Measurements from ENCODE around the gene SH3PXD2A. TPM values are rescaled to one million over a fixed set of nuclear protein-coding genes. Genes with fewer than 3 reads are reported as not detected.
A peak's percentile ranks its signal among the peaks of the same experiment; 100 is the strongest.

Gene SH3PXD2A
- total and polyA plus RNA-seq, 9 of the 15 experiments (the other 6 are each of a cell fraction or from before 2014, with no cell fraction given) = 0.41 to 9.3 (median 2.5) TPM

GRCh38 chr10:103688491-103688890 lies 166.9 kb downstream of the SH3PXD2A start (continued):
- TF ChIP-seq, protein P1, sequence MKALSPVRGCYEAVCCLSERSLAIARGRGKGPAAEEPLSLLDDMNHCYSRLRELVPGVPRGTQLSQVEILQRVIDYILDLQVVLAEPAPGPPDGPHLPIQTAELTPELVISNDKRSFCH (CRISPR knock-in tag; IDR thresholded peaks at IDR 0.05) = no peak
- TF ChIP-seq, protein P1 (tag; IDR thresholded peaks at IDR 0.05) = no peak
- no peak for TF ChIP-seq ETV1 (tag; conservative IDR thresholded peaks at IDR 0.05; ENCODE audit: low read depth)

GRCh38 chr10:103687718-103688117 lies 167.7 kb downstream of the SH3PXD2A start:
- in situ Hi-C loops (cut with MboI) (loop anchor here (5.0 kb wide), 1 partner anchor 85 kb away; no protein-coding TSS in a partner anchor), intact Hi-C loops (cut with micrococcal nuclease) (no loop called here)
- POLR2A ChIA-PET = no interaction called here
- WGBS (ENCODE audit: insufficient coverage, low coverage, missing lambda C conversion rate) = 79% methylated on average over 5 of the region's 5 CpGs
- no peak overlapping the region for H3K9ac ChIP-seq (ENCODE audit: insufficient read depth in 1 of 2, low read depth in 2 of 2, low read length in 2 of 2)
- no TSS peak for BruUV-seq (replicated peaks)
- H4K20me1 ChIP-seq (replicated peaks; ENCODE audit: control insufficient read depth, insufficient read depth, low read length) = no peaks in the 10 kb centered on the region; the same call in 1 of the 2 replicates
- H3K4me2 ChIP-seq (ENCODE audit: insufficient read depth, low read length) = no peak overlapping the region
- FAIRE-seq (no peak), DNase-seq (ENCODE audit: extremely low read depth in 1 of 4, low spot score in 3 of 4) (no peak), ATAC-seq (no peak)
- no peak overlapping the region for H2AFZ ChIP-seq (ENCODE audit: low read depth, low read length)
- H3K4me3 ChIP-seq = no peak overlapping the region
- no peaks in the 10 kb centered on the region for H3K27me3 ChIP-seq (ENCODE audit: control insufficient read depth in 2 of 2, insufficient read depth in 2 of 2, low read length in 2 of 2)
- H3K4me1 ChIP-seq (replicated peaks in 1 of 2; ENCODE audit: control insufficient read depth in 2 of 2, insufficient read depth in 2 of 2, low read length in 2 of 2) = peaks cover 20 to 26% of the 10 kb centered on the region in 2 experiments; a peak in 4 of 5 replicates
- CTCF ChIA-PET (ENCODE audit: low intra/inter-chr PET ratio) = no interaction called here
- no peaks in the 10 kb centered on the region for H3K9me3 ChIP-seq (replicated peaks; ENCODE audit: control insufficient read depth, insufficient read depth, low read depth, low read length)
- TF ChIP-seq, protein P2, sequence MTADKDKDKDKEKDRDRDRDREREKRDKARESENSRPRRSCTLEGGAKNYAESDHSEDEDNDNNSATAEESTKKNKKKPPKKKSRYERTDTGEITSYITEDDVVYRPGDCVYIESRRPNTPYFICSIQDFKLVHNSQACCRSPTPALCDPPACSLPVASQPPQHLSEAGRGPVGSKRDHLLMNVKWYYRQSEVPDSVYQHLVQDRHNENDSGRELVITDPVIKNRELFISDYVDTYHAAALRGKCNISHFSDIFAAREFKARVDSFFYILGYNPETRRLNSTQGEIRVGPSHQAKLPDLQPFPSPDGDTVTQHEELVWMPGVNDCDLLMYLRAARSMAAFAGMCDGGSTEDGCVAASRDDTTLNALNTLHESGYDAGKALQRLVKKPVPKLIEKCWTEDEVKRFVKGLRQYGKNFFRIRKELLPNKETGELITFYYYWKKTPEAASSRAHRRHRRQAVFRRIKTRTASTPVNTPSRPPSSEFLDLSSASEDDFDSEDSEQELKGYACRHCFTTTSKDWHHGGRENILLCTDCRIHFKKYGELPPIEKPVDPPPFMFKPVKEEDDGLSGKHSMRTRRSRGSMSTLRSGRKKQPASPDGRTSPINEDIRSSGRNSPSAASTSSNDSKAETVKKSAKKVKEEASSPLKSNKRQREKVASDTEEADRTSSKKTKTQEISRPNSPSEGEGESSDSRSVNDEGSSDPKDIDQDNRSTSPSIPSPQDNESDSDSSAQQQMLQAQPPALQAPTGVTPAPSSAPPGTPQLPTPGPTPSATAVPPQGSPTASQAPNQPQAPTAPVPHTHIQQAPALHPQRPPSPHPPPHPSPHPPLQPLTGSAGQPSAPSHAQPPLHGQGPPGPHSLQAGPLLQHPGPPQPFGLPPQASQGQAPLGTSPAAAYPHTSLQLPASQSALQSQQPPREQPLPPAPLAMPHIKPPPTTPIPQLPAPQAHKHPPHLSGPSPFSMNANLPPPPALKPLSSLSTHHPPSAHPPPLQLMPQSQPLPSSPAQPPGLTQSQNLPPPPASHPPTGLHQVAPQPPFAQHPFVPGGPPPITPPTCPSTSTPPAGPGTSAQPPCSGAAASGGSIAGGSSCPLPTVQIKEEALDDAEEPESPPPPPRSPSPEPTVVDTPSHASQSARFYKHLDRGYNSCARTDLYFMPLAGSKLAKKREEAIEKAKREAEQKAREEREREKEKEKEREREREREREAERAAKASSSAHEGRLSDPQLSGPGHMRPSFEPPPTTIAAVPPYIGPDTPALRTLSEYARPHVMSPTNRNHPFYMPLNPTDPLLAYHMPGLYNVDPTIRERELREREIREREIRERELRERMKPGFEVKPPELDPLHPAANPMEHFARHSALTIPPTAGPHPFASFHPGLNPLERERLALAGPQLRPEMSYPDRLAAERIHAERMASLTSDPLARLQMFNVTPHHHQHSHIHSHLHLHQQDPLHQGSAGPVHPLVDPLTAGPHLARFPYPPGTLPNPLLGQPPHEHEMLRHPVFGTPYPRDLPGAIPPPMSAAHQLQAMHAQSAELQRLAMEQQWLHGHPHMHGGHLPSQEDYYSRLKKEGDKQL (CRISPR knock-in tag; IDR thresholded peaks at IDR 0.05; ENCODE audit: borderline replicate concordance) = no peak
- TF ChIP-seq RBM25 (IDR thresholded peaks at IDR 0.05; ENCODE audit: low read depth, low read length, severe bottlenecking) (peak; percentile 73), BCOR (IDR thresholded peaks at IDR 0.05) (0 out of 2 replicates have a peak, but pooled peaks have one; percentile 26), ZNF3 (CRISPR knock-in tag; IDR thresholded peaks at IDR 0.05) (peak; percentile 73; the same call in 1 of the 2 replicates)
- H3K9me1 ChIP-seq (ENCODE audit: control insufficient read depth, insufficient read depth, low read length) = no peaks in the 10 kb centered on the region
- H3K79me2 ChIP-seq (ENCODE audit: control insufficient read depth, insufficient read depth, low read length) = no peaks in the 10 kb centered on the region; the same call in 2 of the 3 replicates
- H3K36me3 ChIP-seq (ENCODE audit: control insufficient read depth, insufficient read depth, low read length) = no peaks in the 10 kb centered on the region
- H3K27ac ChIP-seq (ENCODE audit: extremely low read depth, low read depth, low read length) = no peak overlapping the region

All from K562 (cell line).